Measurements from ENCODE around the gene SDK2.
"Not testable (repeated sequence)": the region's sequence is repeated elsewhere in the genome, so short reads cannot be mapped to it uniquely, and the experiment has no call there.

The SDK2 gene

GRCh38 chr17:73472715-73473114 lies 171.5 kb downstream of the SDK2 start:
- not testable (repeated sequence) for DNase-seq

DNA sequence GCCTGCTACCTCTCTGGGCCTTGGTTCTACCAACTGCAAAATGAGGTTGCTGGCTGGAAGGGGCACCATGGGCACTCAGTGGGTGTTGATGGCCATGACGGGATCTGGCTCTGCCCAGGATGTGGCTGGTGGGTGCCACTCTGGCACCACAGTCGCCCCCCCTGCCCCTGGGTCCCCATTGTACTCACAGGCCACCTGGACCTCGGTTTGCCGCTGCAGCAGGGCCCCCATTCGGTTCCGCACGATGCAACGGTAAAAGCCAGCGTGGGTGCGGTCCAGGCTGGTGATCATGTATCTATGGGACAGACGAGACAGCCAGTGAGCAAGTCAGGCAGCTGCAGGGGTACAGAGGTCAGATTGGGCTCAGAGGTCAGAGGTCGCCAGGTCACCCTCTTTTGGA lies 172.3 kb downstream of the SDK2 start:
- DNase-seq: no peak

- DNase-seq: no peak
These were observed 173.9 kb downstream of the SDK2 start for GRCh38 chr17:73470316-73470826.

DNA sequence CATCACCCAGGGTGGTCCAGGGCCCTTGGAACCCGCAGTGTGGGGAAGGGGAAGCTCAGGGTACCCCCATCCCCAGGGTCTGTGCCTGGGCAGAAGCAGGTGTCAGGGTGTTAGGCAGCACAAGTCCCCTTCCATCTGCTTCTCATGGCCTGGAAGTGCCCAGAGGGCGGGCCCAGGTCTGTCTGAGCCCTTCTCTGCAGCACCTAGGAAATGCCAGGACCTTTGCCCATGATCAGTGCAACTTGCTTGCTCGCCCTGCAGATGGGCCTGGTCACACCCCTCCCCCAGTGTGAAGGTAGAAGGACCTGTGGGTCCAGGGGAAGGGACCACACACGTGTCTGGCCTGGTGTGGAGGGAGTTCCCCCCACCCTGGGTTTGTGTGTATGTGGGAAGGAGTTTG lies 174.9 kb downstream of the SDK2 start:
- DNase-seq: no peak

GRCh38 chr17:73468221-73468620 lies 176.0 kb downstream of the SDK2 start:
- DNase-seq: no peak

DNA sequence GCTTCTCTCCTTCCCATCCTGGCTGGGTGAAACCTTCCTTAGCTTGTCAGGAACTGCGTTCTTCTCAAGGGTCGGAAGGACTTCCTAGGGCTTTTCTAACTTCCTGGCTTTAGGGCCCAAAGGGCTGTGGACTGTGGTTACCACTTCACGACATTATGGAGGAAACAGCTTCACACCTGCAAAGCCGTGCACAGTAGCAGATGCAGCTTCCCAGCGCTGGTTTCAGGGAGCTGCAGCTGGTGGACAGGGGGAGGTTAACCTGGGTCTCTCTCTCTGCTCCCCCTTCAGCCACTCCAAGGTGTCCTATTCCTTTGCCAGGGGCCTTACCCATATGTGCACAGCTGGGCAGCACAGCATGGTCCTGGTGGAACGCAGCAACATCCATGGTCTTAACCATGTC lies 176.6 kb downstream of the SDK2 start:
- DNase-seq: no peak

- no peak for DNase-seq
These were observed 177.4 kb downstream of the SDK2 start for GRCh38 chr17:73466704-73467433.

DNA sequence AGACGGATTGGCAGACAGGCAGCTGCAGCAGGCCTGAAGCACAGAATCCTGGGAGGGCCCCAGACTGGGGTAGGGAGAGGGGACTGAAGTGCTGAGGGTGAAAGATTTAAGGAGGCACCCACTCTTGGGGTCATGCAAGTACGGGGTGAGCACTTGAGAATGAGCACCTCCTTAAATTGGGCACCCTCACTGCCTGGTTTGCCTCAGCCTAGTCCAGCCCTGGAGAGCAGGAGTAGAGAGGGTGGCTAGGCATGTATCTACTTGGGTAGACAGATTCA lies 178.4 kb downstream of the SDK2 start:
- no peak for DNase-seq

DNA sequence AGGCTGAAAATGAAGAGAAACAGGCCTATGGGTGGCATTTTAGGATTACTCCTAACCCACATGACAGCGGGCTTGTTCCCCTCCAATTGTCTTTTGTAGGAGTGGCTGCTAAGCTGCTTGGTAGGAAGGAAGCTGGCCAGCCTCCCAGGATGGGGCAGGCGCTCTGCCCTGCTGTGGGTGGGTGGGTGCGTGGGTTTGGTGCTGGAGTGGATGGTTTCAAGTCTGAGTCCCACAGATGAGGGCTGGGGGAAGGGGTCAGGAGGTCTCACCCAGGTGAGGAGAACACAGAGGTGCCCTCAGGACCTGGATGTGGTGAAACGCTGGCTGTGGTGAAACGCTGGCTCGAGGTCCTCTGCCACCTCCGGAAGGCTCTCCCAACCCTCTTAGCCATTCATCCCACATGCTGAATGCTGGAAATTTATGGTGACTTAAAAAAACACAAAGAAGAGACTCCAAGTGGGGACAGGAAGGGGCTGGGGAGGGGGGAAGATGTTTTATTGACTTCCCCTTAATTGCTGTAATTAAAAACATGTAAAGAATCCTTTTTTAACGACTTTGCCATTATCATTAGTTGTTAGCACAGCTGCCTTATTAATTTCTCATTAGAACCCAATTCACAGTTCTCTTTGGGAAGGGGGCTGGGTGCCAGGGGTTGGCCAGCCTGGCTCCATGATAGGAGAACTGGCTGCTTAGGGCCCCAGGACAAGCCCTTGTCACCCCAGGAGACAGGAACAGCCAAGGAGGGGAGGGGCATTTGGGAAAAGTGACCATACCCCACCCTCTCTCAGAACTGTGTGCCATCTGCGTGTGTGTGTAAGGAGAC lies 178.9 kb downstream of the SDK2 start:
- no peak for DNase-seq

DNA sequence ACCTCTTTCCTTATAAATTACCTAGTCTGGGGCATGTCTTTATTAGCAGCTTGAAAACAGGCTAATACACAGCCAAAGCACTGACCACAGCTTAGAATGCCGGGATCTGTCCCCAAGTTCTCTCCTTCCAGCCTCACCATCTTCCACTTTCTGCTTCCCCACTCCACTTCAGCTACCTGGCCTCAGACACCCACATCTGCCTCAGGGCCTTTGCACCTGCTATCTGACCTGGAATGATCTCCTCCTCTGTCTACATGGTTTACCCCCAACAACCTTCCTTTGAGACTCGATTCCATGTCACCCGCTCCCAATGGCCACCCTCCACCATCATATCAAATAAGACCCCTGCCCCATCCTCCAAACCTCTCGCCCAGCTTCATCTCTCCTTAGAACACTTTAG lies 179.8 kb downstream of the SDK2 start:
- DNase-seq: no peak

GRCh38 chr17:73463821-73464220 lies 180.4 kb downstream of the SDK2 start:
- no peak for DNase-seq

GRCh38 chr17:73462823-73463222 lies 181.4 kb downstream of the SDK2 start:
- DNase-seq: no peak

DNA sequence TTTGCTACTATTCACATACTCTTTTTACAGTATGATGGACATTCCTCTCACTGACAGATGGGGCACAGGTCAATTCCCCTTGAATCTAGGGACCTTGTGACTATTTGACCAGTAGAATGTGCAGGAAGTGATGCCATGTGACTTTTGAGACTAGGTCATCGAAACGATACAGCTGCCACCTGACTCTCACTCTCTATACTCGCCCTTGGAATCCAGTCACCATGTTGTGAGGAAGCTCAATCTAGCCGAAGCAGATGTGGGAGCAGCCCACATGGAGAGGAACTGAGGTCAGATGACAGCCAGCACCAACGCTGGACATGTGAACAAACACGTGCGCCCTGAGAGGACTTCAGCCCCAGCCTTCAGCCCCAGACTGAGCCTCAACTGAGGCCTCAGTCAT lies 184.3 kb downstream of the SDK2 start:
- DNase-seq: no peak

DNA sequence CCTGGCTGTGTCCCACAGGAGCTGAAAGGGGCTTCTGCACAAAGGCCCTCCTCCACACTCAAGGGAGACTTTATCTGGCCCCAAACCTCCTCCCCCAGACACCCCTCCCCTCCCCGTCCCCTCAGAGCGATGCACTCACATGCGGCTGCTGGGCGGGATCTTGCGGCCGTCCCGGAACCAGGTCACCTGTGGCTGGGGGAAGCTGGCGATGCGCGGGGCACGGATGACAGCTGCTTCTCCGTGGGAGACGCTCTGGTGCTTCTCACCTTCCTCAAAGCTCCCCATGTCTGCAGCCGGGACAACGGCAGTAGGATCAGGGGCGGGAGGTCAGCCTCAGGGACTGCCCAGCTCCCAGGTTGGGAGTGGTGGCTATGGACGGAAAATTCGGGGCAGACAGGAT lies 188.5 kb downstream of the SDK2 start:
- no peak for DNase-seq

DNA sequence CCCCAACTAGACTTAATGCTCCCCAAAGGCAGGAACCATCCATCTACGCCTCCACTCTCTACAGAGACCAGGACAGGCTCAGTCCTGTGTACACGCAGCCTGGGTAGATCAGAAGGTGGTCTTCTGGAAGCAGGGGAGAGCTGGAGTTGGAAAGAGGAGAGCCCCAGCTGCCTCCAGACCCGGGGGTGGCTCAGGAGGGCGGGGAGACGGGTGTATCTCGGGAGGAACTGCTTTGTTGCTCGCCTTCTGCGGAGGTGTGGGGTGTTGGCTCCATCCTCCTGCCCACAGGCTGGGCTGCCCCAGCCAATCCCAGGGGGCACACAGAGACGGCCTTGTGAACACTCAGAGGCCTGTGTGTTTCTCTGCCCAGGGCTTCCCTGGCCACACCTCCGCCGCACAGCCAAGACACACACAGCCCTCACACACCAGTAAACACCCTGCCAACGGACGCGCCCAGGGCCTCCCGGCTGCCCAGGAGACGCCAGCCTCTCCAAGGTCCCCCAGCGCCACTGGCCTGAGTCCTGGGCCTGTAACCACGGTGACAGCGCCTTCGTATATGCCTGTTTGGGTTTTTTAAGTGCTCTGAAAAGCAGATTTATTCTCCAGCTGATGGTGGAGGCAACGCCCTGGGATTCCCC lies 189.1 kb downstream of the SDK2 start:
- DNase-seq: no peak

DNA sequence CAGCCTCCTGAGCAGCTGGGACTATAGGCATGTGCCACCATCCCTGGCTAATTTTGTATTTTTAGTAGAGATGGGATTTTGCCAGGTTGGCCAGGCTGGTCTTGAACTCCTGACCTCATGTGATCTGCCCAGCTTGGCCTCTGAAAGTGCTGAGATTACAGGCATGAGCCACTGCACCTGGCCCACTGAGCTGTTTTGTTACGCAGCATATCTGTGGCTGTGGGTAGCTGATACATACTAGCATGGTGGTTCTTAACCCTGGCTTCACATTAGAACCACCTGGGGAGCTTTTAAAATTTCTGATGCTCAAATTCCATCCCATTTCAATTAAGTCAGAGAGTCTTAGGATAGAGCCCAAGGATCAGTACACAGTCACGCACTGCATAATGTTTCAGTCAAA lies 190.8 kb downstream of the SDK2 start:
- DNase-seq: not testable (repeated sequence)

DNA sequence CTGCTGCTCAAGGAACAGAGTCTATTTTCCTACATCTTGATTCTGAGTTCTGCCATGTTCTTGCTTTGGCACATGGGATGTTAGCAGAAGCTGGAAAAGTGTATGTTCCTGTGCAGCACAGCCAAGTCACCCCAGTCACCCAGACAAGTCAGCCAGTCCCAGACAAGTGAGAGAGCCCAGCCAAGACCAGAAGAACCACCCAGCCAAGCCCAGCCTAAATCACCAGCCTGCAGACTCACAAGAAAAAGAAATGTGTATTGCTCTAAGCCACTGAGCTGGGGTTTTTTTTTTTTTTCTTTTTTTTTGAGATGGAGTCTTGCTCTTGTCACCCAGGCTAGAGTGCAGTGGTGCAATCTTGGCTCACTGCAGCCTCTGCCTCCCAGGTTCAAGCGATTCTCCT lies 191.2 kb downstream of the SDK2 start:
- no peak for DNase-seq

GRCh38 chr17:73452009-73452408 lies 192.2 kb downstream of the SDK2 start:
- no peak for DNase-seq

DNA sequence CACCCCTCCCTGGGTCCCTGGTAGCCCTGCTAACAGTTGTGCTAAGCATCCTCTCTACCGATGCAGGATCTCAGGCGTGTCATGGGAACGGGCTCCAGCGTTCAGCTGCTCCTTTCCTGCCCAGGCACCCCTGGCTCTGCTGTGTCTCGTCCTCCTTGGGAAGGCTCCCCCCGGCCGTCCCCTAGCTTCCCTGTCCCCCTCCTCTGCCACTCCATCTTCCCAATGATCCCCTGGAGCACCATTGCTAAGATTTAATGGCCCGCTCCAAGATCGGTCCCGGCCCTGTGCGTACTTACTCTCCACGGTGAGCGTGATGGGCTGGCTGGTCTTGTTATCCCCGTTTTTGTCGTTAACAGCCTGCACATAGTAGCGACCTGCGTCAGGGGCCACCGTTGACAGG lies 196.9 kb downstream of the SDK2 start:
- DNase-seq: no peak

DNA sequence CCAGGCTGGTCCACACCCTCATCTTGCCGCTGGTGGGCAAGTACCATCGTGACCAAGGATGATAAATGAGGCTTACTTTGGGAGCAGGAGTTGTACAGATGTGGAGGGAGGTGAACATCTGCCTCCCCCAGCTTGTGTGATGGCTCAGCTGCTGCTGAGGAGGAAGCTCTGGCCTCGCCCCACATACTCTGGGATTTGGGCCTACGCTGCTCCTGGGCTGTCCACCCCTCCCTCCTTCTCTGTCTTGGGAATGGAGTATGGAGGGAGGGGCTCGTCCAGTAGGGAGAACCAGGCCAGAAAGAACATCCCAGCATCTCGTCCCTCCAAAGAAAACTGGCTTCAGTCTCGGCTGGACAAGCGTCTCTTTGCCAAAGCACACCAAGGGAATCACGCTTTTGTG lies 197.6 kb downstream of the SDK2 start:
- DNase-seq: no peak

DNA sequence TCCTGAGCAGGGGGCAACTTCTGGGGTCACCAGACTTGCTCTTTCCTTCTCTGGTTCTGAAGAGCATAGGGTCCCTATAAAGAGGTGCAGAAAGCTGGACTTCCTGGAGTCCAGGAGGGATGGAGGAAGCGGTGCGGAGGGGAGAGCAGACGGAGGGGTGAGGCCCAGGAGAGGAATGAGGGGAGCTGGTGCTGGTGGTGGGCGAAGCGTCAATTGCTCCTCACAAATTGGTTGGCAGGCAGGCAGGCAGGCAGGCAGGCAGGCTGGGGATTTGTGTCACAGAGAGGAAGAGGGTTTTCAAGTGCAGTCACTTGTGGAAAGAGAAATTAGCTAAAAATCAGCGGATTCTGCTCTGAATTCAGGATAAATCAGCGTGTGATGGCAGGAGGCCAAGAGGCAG lies 198.8 kb downstream of the SDK2 start:
- no peak for DNase-seq

GRCh38 chr17:73444021-73444420 lies 200.2 kb downstream of the SDK2 start:
- DNase-seq: no peak

GRCh38 chr17:73439597-73439996 lies 204.6 kb downstream of the SDK2 start:
- no peak for DNase-seq

- no peak for DNase-seq
These were observed 206.4 kb downstream of the SDK2 start for GRCh38 chr17:73437826-73438225.

Measured in activated CD4-positive, alpha-beta T cell treated with anti-CD3 and anti-CD28 coated beads, Interleukin-2, amount 50 U/mL, for 16 hours (primary cell).